G401.6 (cell line): ENCODE measurements around the gene PPP4C.
"Not testable (repeated sequence)": the region's sequence is repeated elsewhere in the genome, so short reads cannot be mapped to it uniquely, and the experiment has no call there.

Experiments used
- FAIRE-seq: peaks from 2 replicates; lab custom pipeline; 2012; peaks lifted over from hg19 to GRCh38; lab: Jason Lieb, UNC

PPP4C gene

GRCh38 chr16:30096862-30097563 lies 21.2 kb downstream of the PPP4C start:
- no peak for FAIRE-seq

- FAIRE-seq: no peak
Observed at GRCh38 chr16:30104090-30104489, 28.3 kb downstream of the PPP4C start.

GRCh38 chr16:30104492-30104891 lies 28.7 kb downstream of the PPP4C start:
- no peak for FAIRE-seq

- FAIRE-seq: no peak
Observed at GRCh38 chr16:30108059-30108850, 32.5 kb downstream of the PPP4C start.

DNA sequence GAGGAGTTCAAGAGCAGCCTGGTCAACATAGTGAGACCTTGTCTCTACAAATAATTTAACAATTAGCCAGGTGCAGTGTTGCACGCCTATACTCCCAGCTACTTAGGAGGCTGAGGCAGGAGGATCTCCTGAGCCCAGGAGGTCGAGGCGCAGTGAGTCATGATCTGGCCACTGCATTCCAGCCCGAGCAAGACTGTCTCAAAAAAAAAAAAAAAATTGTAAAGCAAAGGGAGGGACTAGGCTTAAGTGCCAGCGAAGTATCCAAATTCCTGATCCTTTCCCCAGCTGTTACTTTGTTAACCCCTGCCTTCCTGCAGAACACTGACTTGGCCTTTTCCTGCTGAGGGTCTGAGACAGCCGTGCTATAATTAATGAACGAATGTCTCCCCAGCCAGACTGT lies 34.9 kb downstream of the PPP4C start:
- FAIRE-seq: no peak

DNA sequence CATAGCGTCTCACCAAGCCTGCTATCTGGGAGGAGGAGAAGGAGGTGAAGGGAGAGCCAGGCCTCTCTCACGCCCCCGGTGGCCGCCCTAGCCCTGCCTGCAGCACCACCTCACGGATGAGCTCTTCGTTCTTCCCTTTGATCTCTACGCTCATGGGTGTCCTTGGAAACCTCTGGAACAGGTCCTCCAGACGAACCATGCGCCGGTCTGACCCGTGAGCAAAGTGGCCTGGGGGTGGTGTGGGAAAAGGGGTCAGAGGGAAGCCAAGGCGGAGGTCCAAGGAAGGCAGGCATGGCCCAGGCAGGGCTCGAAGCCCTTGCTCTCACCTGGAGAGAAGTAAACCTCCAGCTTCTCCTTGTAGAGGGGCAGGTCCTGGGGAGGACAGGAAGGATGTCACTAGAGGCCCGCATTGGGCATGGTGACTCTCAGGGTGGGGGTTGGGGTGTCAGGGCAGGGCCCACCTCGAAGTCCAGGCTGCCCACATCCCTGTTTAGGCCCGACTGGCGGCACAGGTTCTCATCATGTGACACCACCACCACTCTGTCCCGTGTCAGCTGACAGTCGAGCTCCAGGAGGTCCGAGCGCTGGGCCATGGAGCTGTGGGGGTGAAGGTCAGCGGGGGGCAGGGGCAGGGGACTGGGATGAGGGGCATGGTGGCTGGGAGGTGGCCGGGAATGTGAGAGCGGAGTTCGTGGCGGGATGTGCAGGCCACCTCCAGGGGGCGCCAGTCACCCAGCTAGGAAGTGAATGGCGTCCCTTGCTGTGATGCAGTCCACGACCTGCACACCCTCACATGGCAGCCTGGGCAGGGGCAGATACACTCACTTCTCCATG lies 36.6 kb downstream of the PPP4C start:
- no peak for FAIRE-seq

DNA sequence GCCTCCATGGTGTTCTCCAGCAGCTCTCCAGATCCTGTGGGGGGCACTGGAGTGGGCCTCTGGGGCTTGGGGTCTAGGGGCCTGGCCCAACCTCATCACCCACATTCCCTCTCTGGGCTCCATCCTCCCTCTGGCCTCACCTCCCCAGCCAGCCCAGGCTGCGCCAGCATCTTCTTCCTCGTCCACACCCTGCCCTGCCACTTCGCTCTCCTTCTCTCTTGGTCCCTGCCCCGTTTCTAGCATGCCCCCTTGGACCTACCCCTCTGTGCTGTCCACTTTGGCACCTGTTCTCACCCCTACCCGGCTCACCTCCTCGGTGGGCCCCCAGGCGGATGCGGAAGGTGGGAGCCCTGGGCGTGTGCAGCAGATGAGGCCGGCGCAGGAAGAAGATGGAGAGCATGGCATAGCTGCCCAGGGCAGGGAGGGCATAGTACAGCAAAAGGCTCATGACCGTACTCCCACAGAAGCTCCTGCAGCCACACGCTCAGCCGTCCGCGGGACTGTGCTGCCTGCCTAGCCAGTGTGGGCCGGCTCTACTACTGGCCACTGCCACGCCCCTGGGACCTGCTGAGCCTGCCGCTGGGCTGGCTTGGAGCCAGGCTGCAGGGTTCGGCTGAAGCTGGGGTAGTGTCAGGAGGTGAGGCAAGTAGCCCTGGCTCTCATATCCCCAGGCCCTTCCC lies 37.4 kb downstream of the PPP4C start, which contains the start of gene GDPD3:
GDPD3 (minus strand) TSS at position 507 of the 680 bp plus-strand sequence; CDS start at position 448, 59 bp downstream.
- no peak for FAIRE-seq

DNA sequence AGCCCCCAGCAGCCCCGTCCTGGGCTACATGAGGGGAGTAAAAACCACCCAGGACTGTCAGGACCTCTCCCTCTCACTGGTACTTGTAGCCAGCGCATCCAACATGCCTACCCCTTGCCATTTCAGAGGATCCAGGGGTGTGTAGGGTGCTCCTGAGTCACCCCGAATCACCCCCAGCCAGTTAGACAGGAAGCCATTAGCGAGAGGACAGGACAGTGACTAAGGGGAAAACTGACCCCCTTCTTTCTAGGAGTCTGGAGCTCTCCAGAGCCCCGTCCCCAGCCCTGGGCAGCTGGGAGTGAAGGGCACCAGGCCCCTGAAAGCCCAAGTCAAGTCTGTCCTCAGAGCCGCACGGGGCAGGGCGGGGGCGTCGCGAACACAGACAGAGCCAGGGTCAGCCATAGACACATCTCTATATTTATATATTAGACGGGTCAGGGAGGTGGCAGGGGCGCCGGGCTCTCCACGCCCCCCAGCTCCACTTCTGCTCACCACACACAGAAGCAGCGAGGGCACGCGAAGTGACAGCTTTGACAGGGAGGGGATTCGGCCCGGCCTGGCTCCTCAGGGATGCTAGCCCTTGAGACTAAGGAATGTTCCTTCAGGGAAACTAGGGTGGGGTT lies 38.0 kb downstream of the PPP4C start:
- no peak for FAIRE-seq

DNA sequence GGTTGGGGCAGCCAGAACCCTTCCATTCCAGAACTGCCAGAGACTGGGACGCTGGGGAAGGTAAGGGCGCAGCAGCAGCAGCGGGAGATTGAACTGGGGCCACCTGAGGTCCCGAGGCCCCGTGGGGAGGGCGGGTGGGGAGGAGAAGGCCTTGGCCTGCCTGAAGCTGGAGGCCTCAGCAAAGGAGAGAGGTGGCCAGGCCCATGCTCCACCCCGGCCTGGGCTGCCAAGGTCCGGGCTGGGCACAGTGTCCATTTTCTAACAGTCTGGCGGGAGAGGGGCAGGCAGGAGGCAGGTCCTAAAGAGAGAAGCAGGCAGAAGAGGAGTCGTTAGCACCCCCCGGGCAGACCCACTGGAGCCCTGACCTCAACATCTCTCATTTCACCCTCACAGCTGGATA lies 38.6 kb downstream of the PPP4C start:
- FAIRE-seq: no peak

- FAIRE-seq: not testable (repeated sequence)
Observed at GRCh38 chr16:30114833-30115232, 39.0 kb downstream of the PPP4C start.

- no peak for FAIRE-seq
Observed at GRCh38 chr16:30115238-30115637, 39.4 kb downstream of the PPP4C start.

DNA sequence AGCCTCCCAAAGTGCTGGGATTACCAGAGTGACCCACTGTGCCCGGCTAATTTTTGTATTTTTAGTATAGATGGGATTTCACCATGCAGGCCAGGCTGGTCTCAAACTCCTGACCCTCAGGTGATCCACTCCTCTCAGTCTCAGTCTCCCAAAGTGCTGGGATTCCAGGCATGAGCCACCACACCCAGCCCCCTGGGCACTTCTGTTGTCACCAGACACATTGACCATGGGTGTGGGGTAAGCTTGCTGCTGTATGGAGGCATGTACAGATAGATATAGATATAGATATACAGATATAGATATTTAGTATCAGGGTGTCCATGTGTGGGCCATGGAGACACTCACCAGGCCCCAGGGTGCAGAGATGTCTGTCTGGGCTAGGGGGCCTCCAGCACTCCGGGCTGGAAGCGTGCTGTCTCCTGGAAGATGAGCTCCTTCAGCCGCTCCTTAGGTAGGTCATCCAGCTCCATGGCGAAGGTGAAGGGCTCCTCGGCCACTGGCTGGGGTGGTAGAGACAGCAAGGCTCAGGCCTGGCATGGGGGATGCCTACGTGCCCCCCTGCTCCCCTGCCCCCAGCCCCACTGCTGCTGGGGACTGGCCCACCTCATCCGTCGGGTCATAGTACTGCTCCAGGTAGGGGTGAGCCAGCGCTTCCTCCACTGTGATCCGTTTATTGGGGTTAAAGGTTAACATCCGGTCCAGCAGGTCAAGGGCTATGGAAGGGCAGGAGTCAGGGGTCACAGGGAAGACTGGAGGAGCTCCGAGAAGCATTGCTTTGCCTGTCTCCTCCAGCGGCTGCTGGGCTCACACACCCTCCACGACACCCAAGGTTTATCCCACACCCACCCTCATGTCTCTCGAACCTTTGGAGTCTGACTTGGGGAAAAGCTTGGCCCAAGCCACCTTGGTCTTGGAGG lies 40.8 kb downstream of the PPP4C start:
- no peak for FAIRE-seq

DNA sequence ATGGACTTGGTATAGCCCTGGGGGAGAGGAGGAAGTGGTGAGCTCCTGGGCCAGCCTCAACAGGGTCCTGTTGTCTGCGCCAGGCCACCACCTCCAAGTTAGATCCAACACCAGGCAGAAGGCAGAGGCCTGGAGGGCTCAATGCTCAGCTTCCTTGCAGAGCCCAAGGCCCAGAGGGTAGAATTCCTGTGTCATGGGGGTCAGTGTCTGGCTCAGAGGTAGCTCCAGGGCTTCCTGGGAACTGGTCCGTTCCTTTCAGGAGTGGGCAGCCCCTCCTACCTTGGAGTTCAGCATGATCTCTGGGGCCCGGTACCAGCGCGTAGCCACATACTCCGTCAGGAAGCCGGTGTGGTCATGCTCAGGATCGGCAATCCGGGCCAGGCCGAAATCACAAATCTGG lies 42.0 kb downstream of the PPP4C start:
- no peak for FAIRE-seq

DNA sequence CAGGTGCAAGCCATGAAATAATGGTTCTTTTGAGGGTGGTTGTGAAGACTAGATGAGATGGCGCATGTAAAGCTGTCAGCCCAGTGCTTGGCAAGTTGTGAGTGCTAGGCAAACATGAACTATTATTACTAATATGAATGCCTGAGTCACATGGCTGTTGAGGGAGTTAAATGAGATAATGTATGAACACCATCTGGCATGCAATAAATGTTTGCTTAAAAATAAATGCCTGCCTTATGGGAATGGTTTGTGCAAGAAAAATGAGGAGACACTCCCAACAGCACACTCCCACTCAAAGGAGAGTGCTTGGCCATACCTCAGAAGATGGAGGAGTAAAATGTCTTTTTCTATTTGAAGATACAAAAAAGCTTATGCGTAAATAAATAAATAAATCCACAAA lies 43.6 kb downstream of the PPP4C start:
- FAIRE-seq: no peak

DNA sequence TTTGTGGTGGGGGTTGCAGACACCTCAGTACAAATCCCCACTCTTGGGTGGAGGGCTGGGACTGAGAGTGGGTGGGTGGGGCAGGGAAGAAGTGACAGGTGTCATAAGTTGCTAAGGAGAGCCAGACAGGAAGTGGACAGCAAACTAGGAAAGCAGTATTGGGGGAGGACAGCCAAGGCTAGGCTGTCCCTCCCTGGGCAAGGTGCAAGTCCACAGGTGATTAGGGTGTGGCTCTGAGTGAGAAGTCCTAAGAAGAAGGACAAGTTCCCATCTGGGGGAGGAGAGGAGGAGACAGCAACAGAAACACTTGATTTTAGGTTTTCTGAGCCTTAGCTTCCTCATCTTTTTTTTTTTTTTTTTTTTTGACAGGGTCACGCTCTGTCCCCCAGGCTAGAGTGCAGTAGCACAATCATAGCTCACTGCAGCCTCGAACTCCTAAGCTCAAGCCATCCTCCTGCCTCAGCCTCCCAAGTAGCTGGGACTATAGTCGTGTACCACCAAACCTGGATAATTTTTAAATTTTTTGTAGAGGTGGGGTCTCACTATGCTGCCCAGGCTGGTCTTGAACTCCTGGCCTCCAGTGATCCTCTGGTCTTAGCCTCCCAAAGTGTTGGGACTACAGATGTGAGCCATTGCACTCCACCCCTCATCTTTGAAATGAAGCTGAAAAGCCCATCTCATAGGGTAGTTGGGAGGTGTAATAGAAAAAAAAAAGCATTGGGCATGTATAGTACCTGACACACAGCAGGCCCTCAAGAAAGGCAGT lies 44.7 kb downstream of the PPP4C start:
- no peak for FAIRE-seq

DNA sequence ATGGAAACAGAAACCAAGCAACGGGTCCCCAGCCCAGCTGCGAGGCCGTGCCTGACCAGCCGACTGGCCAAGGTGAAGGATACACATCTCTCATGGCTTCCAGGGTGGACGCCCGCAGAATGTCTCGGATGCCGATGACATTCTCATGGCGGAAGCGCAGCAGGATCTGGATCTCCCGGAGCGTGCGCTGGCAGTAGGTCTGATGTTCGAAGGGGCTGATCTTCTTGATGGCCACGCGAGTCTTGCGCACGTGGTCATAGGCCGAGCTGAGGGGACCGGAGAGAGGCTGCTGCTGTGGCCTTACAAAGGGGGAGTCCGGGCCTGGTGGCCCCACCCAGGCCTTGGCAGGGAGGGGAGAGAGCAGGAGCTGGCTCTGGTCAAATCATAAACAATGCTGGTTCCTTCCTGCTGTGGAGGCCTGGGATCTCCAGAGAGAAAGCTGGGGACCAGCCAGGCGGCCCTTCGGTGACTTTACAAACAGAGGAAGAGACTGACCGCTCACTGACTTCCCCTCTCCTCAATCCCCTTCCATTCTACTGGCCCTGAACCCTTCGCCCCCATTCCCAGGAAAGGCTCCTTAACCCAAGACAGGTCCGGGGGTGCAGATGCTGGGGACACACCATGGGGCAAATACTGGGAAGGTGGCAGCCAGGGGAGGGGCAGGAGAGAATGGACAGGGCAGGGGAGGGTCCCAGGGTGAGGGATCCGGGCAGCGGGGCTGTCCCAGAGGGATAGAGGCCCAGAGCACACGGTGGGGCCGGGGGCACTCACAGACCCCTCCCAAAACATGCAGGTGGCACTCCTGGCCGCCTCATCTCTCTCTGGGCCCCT lies 46.2 kb downstream of the PPP4C start:
- FAIRE-seq: no peak

- no peak for FAIRE-seq
Observed at GRCh38 chr16:30122604-30123160, 46.9 kb downstream of the PPP4C start.

DNA sequence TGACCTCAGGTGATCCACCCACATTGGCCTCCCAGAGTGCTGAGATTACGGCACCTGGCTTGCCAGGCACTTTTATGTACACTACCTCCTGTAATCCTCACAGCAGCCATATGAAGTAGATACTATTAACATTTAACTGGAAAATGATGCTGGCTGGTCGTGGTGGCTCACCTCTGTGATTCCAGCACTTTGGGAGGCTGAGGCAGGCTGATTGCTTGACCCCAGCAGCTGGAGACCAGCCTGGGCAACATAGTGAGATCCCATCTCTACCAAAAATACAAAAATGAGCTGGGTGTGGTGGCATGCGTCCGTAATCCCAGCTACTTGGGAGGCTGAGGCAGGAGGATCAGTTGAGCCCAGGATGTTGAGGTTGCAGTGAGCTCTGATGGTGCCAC lies 49.2 kb downstream of the PPP4C start:
- no peak for FAIRE-seq

DNA sequence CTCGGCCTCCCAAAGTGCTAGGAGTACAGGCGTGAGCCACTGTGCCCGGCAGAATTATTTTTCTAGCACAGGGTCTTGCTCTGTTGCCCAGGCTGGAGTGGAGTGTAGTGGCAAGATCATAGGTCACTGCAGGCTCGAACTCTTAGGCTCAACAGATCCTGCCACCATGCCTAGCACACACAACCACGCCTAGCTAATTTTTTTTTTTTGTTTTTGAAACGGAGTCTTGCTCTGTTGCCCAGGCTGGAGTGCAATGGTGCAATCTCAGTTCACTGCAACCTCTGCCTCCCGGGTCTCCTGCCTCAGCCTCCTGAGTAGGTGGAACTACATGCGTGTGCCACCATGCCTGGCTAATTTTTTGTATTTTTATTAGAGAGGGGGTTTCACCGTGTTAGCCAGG lies 49.9 kb downstream of the PPP4C start:
- FAIRE-seq: not testable (repeated sequence)
